Endodermal cell (in vitro differentiated cells): ENCODE measurements around the gene DLGAP3. TPM values are rescaled to one million over a fixed set of nuclear protein-coding genes. Genes with fewer than 3 reads are reported as not detected.

ENCODE experiments used
- DNase-seq: peaks from one replicate; pipeline ENCODE4 v3.0.0-alpha.2; 2017
- H3K27ac ChIP-seq: 2 replicates; pipeline ENCODE4 v1.5.1; 2013; ENCODE audit warnings: mild to moderate bottlenecking, low read depth, low read length, moderate library complexity
- H3K27me3 ChIP-seq: 2 replicates; pipeline ENCODE4 v1.6.1; 2013; ENCODE audit warnings: mild to moderate bottlenecking, low read length, moderate library complexity; ENCODE audit not compliant: insufficient read depth, control insufficient read depth, poor library complexity, severe bottlenecking
- H3K36me3 ChIP-seq: 2 replicates; pipeline ENCODE4 v1.7.0; 2013; ENCODE audit warnings: mild to moderate bottlenecking, low read length, moderate library complexity; ENCODE audit not compliant: control insufficient read depth, insufficient read depth
- H3K4me1 ChIP-seq: one replicate; pipeline ENCODE4 v1.7.0; 2013; ENCODE audit warnings: low read length; ENCODE audit not compliant: control insufficient read depth, insufficient read depth
- H3K4me3 ChIP-seq: 2 replicates; pipeline ENCODE4 v1.5.1; 2013; ENCODE audit warnings: mild to moderate bottlenecking, low read length, moderate library complexity
- H3K9ac ChIP-seq: 2 replicates; pipeline ENCODE4 v1.6.1; 2013; ENCODE audit warnings: mild to moderate bottlenecking, low read length, moderate library complexity; ENCODE audit not compliant: poor library complexity, severe bottlenecking; ENCODE audit errors: extremely low read depth
- H3K9me3 ChIP-seq: 2 replicates; pipeline ENCODE4 v1.6.1; 2013; ENCODE audit warnings: mild to moderate bottlenecking, low read length, moderate library complexity; ENCODE audit not compliant: control insufficient read depth
- H3K27ac Mint-ChIP-seq: 2 replicates; pipeline ENCODE4 v1.8.0; 2020; ENCODE audit warnings: mixed read lengths
- H3K27me3 Mint-ChIP-seq: 2 replicates; pipeline ENCODE4 v1.8.0; 2021; ENCODE audit warnings: mild to moderate bottlenecking, mixed read lengths; ENCODE audit not compliant: insufficient read depth
- H3K36me3 Mint-ChIP-seq: 2 replicates; pipeline ENCODE4 v1.8.0; 2020; ENCODE audit warnings: low read depth, mixed read lengths
- H3K4me1 Mint-ChIP-seq: 2 replicates; pipeline ENCODE4 v1.8.0; 2020; ENCODE audit warnings: mixed read lengths
- H3K4me3 Mint-ChIP-seq: 2 replicates; pipeline ENCODE4 v1.8.0; 2020; ENCODE audit warnings: mild to moderate bottlenecking, moderate library complexity, mixed read lengths
- H3K9me3 Mint-ChIP-seq: 2 replicates; pipeline ENCODE4 v1.8.0; 2020; ENCODE audit warnings: mild to moderate bottlenecking, mixed read lengths
- CTCF ChIP-seq: fragments of 200-600 bp; sonication (generic); conservative IDR thresholded peaks from 2 replicates; pipeline ENCODE4 v1.5.0; 2021; ENCODE audit warnings: antibody characterized with exemption, mild to moderate bottlenecking
- WGBS, 2 experiments: methylation state at CpG; one replicate each; pipeline versions ENCODE4 v1.1.5 to v1.1.7; 2013; ENCODE audit warnings: missing lambda C conversion rate in 2 of 2, mixed read lengths in 1 of 2; ENCODE audit not compliant: insufficient coverage in 1 of 2, insufficient read length in 1 of 2; 5-methylcytosine and 5-hydroxymethylcytosine counted together
- total RNA-seq, 2 donors: library from RNA; stranded (reverse); fragmentation: NEBNext Ultra II Directional in 1 of 2; extraction: Animal tissue kit (Norgen Biotek cat#: 25700) in 1 of 2; gene quantifications; 2 replicates in 1 of 2; 3 replicates in 1 of 2; pipeline ENCODE4 v1.2.1, GENCODE V29; 2021

Gene DLGAP3
- total RNA-seq, 2 donors from 2014 or later = 4.4 to 4.6 TPM

- no peak for TF ChIP-seq CTCF
- peaks cover 63% of the 10 kb centered on the region for H3K4me1 Mint-ChIP-seq
- Histone ChIP-seq H3K27me3 (no peaks in the 10 kb centered on the region), H3K9ac (no peak overlapping the region), H3K4me1 (peaks cover 50% of the 10 kb centered on the region), H3K27ac (peak overlapping the region; percentile 98), H3K36me3 (no peaks in the 10 kb centered on the region), H3K9me3 (no peaks in the 10 kb centered on the region), H3K4me3 (no peak overlapping the region)
- no peaks in the 10 kb centered on the region for H3K9me3 Mint-ChIP-seq
- peak; percentile 33 for DNase-seq
- H3K4me3 Mint-ChIP-seq = no peak overlapping the region
- no peaks in the 10 kb centered on the region for H3K36me3 Mint-ChIP-seq
- no peaks in the 10 kb centered on the region for H3K27me3 Mint-ChIP-seq
- 60 to 79% methylated on average over 1 to 3 of the region's 3 CpGs for WGBS, 2 experiments
- no peak overlapping the region for H3K27ac Mint-ChIP-seq
Observed at GRCh38 chr1:34842073-34842472, 87.4 kb downstream of the DLGAP3 start.

GRCh38 chr1:34840426-34840825 is 89.0 kb downstream of the DLGAP3 start:
- Histone ChIP-seq H3K27me3 (no peaks in the 10 kb centered on the region), H3K27ac (no peak overlapping the region), H3K9ac (no peak overlapping the region), H3K9me3 (no peaks in the 10 kb centered on the region), H3K36me3 (no peaks in the 10 kb centered on the region), H3K4me1 (peaks cover 38% of the 10 kb centered on the region), H3K4me3 (no peak overlapping the region)
- no peak overlapping the region for H3K27ac Mint-ChIP-seq
- no peak for TF ChIP-seq CTCF
- peak; percentile 32 for DNase-seq
- no peaks in the 10 kb centered on the region for H3K27me3 Mint-ChIP-seq
- no peak overlapping the region for H3K4me3 Mint-ChIP-seq
- peaks cover 53% of the 10 kb centered on the region for H3K4me1 Mint-ChIP-seq
- no peaks in the 10 kb centered on the region for H3K9me3 Mint-ChIP-seq
- WGBS, 2 experiments = 87 to 94% methylated on average over 2 to 3 of the region's 3 CpGs
- no peaks in the 10 kb centered on the region for H3K36me3 Mint-ChIP-seq

GRCh38 chr1:34839526-34840305 is 89.7 kb downstream of the DLGAP3 start:
- Mint-ChIP-seq H3K9me3 (no peaks in the 10 kb centered on the region), H3K4me3 (no peak overlapping the region), H3K27me3 (no peaks in the 10 kb centered on the region), H3K4me1 (peaks cover 48% of the 10 kb centered on the region), H3K27ac (no peak overlapping the region), H3K36me3 (no peaks in the 10 kb centered on the region)
- Histone ChIP-seq H3K4me3 (no peak overlapping the region), H3K36me3 (no peaks in the 10 kb centered on the region), H3K4me1 (peaks cover 32% of the 10 kb centered on the region), H3K27ac (no peak overlapping the region), H3K9ac (no peak overlapping the region), H3K27me3 (no peaks in the 10 kb centered on the region), H3K9me3 (no peaks in the 10 kb centered on the region)
- 87 to 90% methylated on average over 6 to 14 of the region's 14 CpGs for WGBS, 2 experiments
- DNase-seq = peak; percentile 33
- TF ChIP-seq CTCF = no peak
